Aorta (tissue), 5 donors: ENCODE data around the gene FAM20A. TPM values are rescaled to one million over a fixed set of nuclear protein-coding genes. Genes with fewer than 3 reads are reported as not detected.
"Not testable (repeated sequence)": the region's sequence is repeated elsewhere in the genome, so short reads cannot be mapped to it uniquely, and the experiment has no call there.

Experiments
- ATAC-seq: fragments of 200-7000 bp; cut with Tn5 transposase; one replicate; pipeline ENCODE4 v1.9.1; 2022; ENCODE audit warnings: moderate library complexity; ENCODE audit not compliant: low FRiP score
- DNase-seq, 2 donors: peaks; one replicate each; pipeline ENCODE4 v3.0.0-alpha.2; 2020
- H3K27ac ChIP-seq, 2 donors: one replicate each; pipeline ENCODE4 v1.5.1; 2013; ENCODE audit warnings: low read length in 2 of 2, mild to moderate bottlenecking in 2 of 2, moderate library complexity in 2 of 2, control low read depth in 1 of 2, inconsistent platforms in 1 of 2, low read depth in 1 of 2
- H3K27me3 ChIP-seq, 2 donors: one replicate each; pipeline ENCODE4 v1.6.1; 2013; ENCODE audit warnings: control low read depth in 1 of 2, low read length in 1 of 2, mild to moderate bottlenecking in 1 of 2, moderate library complexity in 1 of 2; ENCODE audit not compliant: insufficient read depth in 2 of 2, control insufficient read depth in 1 of 2
- H3K36me3 ChIP-seq, 2 donors: one replicate each; pipeline ENCODE4 v1.6.1; 2013; ENCODE audit warnings: control low read depth in 1 of 2, low read length in 1 of 2, mild to moderate bottlenecking in 1 of 2; ENCODE audit not compliant: insufficient read depth in 2 of 2, control insufficient read depth in 1 of 2
- H3K4me1 ChIP-seq, 2 donors: one replicate each; pipeline ENCODE4 v1.6.1; 2013; ENCODE audit warnings: low read length in 2 of 2, control low read depth in 1 of 2, mild to moderate bottlenecking in 1 of 2, moderate library complexity in 1 of 2; ENCODE audit not compliant: insufficient read depth in 2 of 2, control insufficient read depth in 1 of 2
- H3K4me3 ChIP-seq, 2 donors: one replicate each; pipeline ENCODE4 v1.5.1; 2013; ENCODE audit warnings: low read length in 2 of 2, control low read depth in 1 of 2, mild to moderate bottlenecking in 1 of 2
- H3K9me3 ChIP-seq: one replicate; pipeline ENCODE4 v1.6.1; 2013; ENCODE audit warnings: mild to moderate bottlenecking, low read length; ENCODE audit not compliant: control insufficient read depth
- WGBS, 2 donors: extraction: QIAGEN DNeasy Blood & Tissue Kit; methylation state at CpG; one replicate each; pipeline ENCODE4 v1.1.7; 2013; 5-methylcytosine and 5-hydroxymethylcytosine counted together
- intact Hi-C, 2 donors: fragments of 100-400 bp; cut with DNase I; formaldehyde crosslinking; loops; one replicate each; pipeline versions ENCODE4 v1.14.2 to v1.15.0; 2022
- polyA plus RNA-seq, 2 donors: library from polyadenylated mRNA; stranded (reverse); fragments of 200-250 nt; gene quantifications; one replicate each; pipeline ENCODE4 v1.2.3, GENCODE V29; 2013
- total RNA-seq, 2 donors: library from RNA; stranded (reverse); fragmentation: NEBNext Ultra II Directional; extraction: Animal tissue kit (Norgen Biotek cat#: 25700); gene quantifications; one replicate each; pipeline ENCODE4 v1.2.1, GENCODE V29; 2021
- donor health status: healthy with polysubstance abuse.
- donor health status: Bipolar disorder and iron deficiency.
- donor health status: DM: no; HTN: no; CAD: no.
- donor health status: DM: no; HTN: no; CAD: no.
- donor health status: DM: yes; HTN: yes; CAD: no.

Gene FAM20A
- total and polyA plus RNA-seq, 4 donors: 0.69 to 71.6 (median 11.2) TPM

DNA sequence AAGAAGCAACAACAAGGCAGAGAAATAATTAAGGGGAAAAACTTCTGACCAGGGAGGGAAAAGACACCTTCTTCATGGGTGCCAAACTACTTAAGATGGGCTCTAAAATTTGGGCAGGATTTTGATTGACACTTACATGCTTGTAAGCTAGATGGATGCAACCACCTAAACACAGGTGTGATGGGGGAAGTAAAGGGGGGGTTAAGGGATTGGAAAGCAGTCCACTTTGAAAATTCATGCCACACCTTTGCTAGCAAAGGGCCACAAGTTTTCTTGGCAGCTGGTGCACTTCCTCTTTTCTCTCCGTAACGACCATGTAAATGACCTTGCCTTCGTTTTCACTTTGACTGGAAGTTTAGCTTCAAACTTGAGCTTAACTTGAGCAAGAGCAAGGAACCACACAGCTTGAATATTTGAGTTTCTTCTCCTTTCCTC lies 103.3 kb downstream of the FAM20A start:
- H3K4me3 ChIP-seq: no peak overlapping the region
- H3K4me1 ChIP-seq: no peaks in the 10 kb centered on the region
- WGBS, 2 donors: 14 to 17% methylated on average over 3 of the region's 3 CpGs
- ATAC-seq (no peak), DNase-seq (no peak)
- H3K36me3 ChIP-seq: no peaks in the 10 kb centered on the region
- H3K27me3 ChIP-seq: no peaks in the 10 kb centered on the region
- intact Hi-C loops: no loop called here
- H3K27ac ChIP-seq: no peak overlapping the region
- no peaks in the 10 kb centered on the region for H3K9me3 ChIP-seq

DNA sequence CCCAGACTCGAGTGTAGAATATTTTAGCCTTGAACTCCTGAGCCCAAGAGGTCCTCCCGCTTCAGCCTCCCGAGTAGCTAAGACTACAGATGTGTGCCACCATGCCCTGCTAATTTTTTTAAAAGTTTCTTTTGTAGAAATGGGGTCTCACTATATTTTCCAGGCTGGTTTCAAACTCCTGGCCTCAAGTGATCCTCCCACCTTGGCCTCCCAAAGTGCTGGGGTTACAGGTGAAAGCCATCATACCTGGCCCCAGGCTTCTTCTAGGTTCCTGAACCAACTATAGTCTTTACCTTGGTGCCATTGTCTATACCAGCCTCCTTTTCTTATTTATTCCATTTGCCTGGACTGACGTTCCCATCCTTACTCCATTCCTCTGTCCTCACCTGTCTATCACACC lies 106.1 kb downstream of the FAM20A start:
- no peak overlapping the region for H3K27ac ChIP-seq
- intact Hi-C loops: no loop called here
- no peak for ATAC-seq
- no peak for DNase-seq
- H3K9me3 ChIP-seq: no peaks in the 10 kb centered on the region
- H3K27me3 ChIP-seq: no peaks in the 10 kb centered on the region
- no peaks in the 10 kb centered on the region for H3K4me1 ChIP-seq
- WGBS, 2 donors: 87 to 89% methylated on average over 4 of the region's 4 CpGs
- H3K36me3 ChIP-seq: no peaks in the 10 kb centered on the region
- H3K4me3 ChIP-seq: no peak overlapping the region

DNA sequence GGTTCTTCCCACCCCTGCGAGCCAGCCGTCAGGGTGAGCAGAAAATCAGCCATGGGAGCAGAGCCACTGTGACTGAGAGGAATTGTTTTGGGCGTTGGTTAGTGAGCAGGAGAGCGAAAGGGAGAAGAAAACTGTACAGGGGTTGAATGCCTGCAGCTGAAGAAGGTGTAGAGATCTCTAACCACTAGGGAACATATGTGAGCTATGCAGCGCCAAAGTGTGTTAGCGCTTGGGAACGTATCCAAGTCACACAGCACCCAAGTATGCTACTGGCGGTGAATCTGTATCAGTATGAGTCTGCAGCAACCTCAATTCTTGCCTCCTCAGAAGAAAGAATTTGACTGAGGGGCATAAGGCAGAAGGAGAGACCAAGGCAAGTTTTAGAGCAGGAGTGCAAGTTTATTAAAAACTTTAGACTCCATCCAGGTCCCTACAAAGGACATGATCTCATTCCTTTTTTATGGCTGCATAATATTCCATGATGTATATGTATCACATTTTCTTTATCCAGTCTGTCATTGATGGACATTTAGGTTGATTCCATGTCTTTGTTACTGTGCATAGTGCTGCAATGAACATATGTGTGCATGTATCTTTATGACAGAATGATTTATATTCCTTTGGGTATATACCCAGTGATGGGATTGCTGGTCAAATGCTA lies 108.6 kb downstream of the FAM20A start:
- intact Hi-C loops, H3K36me3 ChIP-seq, H3K27me3 ChIP-seq, H3K9me3 ChIP-seq, H3K4me3 ChIP-seq, H3K27ac ChIP-seq, H3K4me1 ChIP-seq, DNase-seq, ATAC-seq: not testable (repeated sequence)
- 93% methylated on average over 8 of the region's 8 CpGs for WGBS, 2 donors

DNA sequence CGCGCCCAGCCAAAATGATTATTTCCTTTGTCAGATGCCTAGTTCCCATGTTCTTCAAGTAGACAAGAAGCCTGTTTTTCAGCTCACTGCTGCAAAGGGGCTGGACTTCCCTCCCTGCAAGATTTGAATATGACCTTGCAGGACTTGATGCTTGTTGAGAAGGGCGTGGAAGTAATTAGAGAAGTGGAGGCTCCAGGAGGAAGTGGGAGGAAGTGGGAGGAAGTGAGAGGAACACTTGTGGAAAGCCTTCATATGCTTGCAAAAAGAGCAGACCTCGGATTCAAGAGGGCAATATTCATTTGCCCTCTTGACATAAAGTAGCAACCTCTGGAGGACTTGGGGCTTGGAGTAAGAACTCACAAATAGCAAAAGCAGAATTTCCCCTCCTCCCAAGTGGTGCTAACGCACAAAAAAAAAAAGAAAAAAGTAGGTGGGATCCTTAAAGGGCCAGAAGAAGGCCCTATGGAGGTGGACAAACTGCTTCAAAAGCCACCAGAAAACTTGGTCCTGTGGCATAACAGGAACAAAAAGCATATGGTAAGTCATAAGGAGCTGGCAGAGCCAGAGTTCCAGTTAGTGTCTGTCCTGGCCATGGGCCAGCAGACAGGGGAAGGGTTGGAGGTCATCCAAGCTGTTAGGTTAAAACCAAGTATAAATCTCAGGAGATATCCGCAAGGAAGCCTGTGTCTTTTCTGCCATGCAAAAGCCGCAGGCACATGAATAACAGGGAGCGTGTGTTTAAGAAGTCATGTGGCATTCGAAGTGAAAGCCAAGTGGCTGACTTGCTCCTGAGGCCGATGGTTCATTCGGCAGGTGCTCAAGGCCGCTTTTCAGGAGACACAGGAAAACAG lies 109.6 kb downstream of the FAM20A start:
- H3K9me3 ChIP-seq: no peaks in the 10 kb centered on the region
- intact Hi-C loops: no loop called here
- 72 to 75% methylated on average over 12 of the region's 12 CpGs for whole genome bisulfite sequencing, 2 donors
- peak in 1 of 2 donors; percentile 70 for DNase-seq
- H3K27ac ChIP-seq: no peak overlapping the region
- H3K4me1 ChIP-seq: no peaks in the 10 kb centered on the region
- H3K4me3 ChIP-seq: no peak overlapping the region
- H3K36me3 ChIP-seq: no peaks in the 10 kb centered on the region
- no peaks in the 10 kb centered on the region for H3K27me3 ChIP-seq
- peak; percentile 53 for ATAC-seq

DNA sequence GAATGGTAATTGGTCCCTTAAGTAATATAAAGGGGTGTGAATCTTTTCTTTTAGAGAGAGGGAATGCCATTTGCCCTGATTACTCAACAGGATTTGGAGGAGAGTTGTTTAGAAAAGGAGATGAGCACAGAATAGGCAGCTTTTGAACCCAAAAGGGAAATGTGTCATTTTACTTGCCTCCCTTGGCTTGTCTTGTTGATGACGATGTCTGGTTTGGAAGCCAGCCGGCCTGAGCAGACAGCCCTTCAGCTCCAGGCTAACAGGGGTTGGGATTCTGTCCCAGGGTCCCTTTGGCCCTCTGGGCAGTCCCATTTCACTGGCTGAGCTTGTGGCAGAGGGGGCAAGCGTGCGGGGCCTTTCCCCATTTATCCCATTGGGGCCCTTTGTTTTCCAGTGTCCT lies 111.2 kb downstream of the FAM20A start:
- Histone ChIP-seq H3K4me1 (no peaks in the 10 kb centered on the region), H3K36me3 (no peaks in the 10 kb centered on the region), H3K27me3 (no peaks in the 10 kb centered on the region), H3K4me3 (no peak overlapping the region), H3K27ac (no peak overlapping the region), H3K9me3 (no peaks in the 10 kb centered on the region)
- no peak for DNase-seq
- ATAC-seq: peak; percentile 65
- intact Hi-C loops: no loop called here
- 63 to 67% methylated on average over 4 of the region's 4 CpGs for WGBS, 2 donors

Other genes with a start within 250 kb of the FAM20A start
- 10 to 100 TPM; 46.0 to 53.1 TPM for gene WIPI1, start 143.9 kb downstream of the FAM20A start, total RNA-seq
- 10 to 100 TPM; 18.5 to 30.4 TPM for gene WIPI1, start 143.9 kb downstream of the FAM20A start, polyA plus RNA-seq
- gene PRKAR1A, start 88.9 kb downstream of the FAM20A start, total RNA-seq: 100 to 1,000 TPM; 251 to 297 TPM
- 100 to 1,000 TPM in 1 of 2 donors, 10 to 100 TPM in 1; 97.0 to 104 TPM for gene PRKAR1A, start 88.9 kb downstream of the FAM20A start, polyA plus RNA-seq